ENCODE data around the gene KRT1.

KRT1 gene

DNA sequence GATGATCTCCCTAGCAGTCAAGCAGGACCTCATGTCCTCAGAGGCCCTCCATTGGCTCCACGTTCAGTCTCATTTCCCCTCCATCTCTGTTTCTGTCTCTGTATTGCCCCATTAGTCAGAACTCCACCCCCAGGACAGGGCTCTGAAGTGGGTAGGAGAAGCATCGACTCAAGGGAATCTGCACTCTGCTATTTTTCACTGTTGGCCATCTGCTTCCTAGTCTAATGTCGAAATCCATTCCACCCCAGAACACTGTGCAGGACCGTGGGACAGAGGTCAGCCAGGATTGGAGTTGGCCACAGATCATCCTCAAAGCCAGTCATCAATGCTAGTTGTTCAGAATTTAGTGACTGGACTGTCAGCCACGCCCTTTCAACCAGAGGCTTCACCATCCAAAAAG is 13.1 kb upstream of the KRT1 start:
- TF ChIP-seq, protein P1, sequence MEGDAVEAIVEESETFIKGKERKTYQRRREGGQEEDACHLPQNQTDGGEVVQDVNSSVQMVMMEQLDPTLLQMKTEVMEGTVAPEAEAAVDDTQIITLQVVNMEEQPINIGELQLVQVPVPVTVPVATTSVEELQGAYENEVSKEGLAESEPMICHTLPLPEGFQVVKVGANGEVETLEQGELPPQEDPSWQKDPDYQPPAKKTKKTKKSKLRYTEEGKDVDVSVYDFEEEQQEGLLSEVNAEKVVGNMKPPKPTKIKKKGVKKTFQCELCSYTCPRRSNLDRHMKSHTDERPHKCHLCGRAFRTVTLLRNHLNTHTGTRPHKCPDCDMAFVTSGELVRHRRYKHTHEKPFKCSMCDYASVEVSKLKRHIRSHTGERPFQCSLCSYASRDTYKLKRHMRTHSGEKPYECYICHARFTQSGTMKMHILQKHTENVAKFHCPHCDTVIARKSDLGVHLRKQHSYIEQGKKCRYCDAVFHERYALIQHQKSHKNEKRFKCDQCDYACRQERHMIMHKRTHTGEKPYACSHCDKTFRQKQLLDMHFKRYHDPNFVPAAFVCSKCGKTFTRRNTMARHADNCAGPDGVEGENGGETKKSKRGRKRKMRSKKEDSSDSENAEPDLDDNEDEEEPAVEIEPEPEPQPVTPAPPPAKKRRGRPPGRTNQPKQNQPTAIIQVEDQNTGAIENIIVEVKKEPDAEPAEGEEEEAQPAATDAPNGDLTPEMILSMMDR (IDR thresholded peaks at IDR 0.05; ENCODE audit: control insufficient read depth, extremely low read depth, insufficient read depth), result no peak
- no peak overlapping the region for H3K4me3 ChIP-seq (ENCODE audit: low read depth, low read length)
- DNase-seq (ENCODE audit: low read depth), result no peak

DNA sequence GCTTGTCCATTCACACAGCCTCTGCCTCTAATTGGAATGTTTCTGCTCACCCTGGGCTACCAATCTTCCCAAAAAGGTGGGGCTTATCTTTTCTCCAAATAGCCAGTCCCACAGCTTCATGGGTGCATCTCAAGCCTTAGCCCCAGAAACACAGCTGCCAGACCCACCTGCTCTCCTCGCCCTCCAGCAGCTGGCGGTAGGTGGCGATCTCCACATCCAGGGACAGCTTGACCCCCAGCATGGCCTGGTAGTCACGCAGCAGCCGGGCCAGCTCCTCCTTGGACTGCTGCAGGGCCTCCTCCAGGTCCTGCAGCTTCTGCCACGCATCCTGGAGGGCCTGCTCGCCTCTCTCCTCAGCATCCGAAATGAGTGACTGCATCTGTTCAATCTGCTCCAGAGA is 12.0 kb upstream of the KRT1 start:
- TF ChIP-seq, protein P1 (IDR thresholded peaks at IDR 0.05; ENCODE audit: control insufficient read depth, extremely low read depth, insufficient read depth), result peak; percentile 31; the same call in 1 of the 2 replicates
- H3K4me3 ChIP-seq (ENCODE audit: low read depth, low read length), result no peak overlapping the region
- no peak for DNase-seq (ENCODE audit: low read depth)

DNA sequence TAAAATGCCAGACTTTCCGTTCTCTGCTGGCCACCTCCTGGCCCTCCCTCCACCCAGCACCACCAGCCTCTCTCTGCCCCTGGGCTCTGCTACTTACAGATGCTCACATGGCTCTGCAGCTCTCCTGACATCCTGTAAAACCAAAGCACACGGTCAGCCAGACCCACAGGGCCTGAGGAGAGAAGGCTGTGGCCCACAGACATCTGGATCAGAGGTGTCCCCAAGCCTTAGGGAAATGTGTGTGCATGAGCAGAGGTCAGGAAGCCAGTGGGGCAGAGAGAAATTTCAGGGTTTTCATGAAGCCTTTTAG is 11.6 kb upstream of the KRT1 start:
- TF ChIP-seq, protein P1 (IDR thresholded peaks at IDR 0.05; ENCODE audit: control insufficient read depth, extremely low read depth, insufficient read depth), result no peak
- no peak overlapping the region for H3K4me3 ChIP-seq (ENCODE audit: low read depth, low read length)
- no peak for DNase-seq (ENCODE audit: low read depth)

DNA sequence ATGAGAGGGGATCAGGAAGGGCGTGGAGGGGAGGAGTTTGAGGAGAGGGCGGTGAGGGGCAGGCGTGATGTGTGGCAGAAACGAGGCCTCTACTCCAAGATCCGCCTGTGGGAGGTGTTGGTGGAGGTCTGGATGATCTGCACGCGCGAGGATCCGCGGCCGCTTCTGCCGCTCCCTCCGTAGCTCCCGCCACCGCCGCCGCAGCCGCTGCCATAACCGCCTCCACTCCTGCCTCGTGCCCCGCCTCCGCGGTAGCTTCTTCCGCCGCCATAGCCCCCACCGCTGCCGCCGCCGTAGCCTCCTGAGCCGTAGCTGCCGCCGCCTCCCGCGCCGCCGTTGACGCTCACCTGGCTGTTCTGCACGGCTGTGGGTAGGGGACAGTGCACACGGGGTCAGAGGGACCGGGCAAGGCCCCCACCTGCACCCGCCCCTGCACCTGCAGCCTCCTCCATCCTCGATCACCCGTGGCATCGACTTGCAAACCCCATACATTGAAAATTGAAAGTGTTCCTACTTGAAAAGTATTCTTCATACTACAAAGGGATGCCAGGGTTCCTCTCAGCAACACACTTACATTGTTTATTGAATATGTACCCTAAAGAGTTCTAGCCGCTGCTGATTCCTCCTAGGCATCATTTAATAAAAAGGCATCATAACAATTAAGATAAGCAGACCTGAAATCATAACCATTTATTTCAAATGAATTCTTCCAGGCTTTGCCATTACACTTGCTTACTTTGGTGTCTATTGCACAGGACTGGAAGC is 11.1 kb upstream of the KRT1 start:
- TF ChIP-seq, protein P1 (IDR thresholded peaks at IDR 0.05; ENCODE audit: control insufficient read depth, extremely low read depth, insufficient read depth), result no peak
- no peak overlapping the region for H3K4me3 ChIP-seq (ENCODE audit: low read depth, low read length)
- DNase-seq (ENCODE audit: low read depth), result no peak

DNA sequence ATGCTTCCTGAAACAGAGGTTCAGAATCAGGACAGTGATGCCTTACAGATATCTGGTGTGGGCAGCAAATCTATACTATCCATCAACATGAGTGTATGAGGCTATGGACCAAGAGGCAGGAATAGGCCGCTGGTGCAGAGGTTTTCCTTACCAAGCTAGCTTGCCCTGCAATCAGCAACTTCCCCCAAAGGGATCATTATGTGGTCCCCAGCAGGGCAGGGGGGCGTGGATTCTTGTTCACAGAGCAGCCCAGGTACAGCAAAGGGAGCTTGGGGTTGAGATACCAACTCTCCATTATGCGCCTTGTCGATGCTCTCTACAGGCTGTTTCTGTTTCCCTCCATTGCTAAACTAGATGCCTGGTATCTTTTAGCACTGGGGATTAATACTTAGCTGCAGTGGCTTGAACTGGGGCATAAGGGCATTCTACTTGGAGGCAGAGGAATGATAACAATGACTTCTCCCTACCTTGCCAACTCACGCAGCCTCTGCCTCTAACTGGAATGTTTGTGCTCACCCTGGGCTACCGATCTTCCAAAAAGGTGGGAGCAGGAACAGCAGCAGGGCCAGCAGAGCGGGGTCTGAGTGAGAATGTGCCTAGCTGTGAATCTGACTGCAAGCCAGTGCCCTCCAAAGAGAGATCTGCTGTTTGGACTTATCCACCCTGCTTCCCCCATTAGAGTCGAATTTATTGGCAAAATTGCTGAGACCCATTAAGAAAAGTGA is 10.3 kb upstream of the KRT1 start:
- no peak for DNase-seq (ENCODE audit: low read depth)
- TF ChIP-seq, protein P1 (IDR thresholded peaks at IDR 0.05; ENCODE audit: control insufficient read depth, extremely low read depth, insufficient read depth), result no peak
- no peak overlapping the region for H3K4me3 ChIP-seq (ENCODE audit: low read depth, low read length)

DNA sequence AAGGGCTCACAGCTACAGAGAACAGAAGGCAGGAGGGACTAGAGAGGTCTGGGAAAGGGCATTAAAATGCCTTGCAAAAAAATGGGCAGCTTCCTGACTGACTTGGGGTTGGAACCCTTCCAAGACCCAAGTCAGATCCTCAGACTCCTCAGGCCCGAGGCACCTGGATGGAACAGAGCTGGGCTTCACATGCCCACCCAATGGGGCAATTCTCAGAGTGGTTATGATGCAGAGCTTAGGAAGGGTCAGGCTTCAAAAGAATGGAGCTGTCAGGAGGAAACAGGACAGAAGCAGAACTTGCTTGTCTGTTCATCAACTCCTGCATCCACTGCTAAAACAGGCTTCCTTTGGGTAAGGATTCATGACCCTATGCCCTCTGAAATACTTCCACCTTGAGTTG is 9.7 kb upstream of the KRT1 start:
- no peak overlapping the region for H3K4me3 ChIP-seq (ENCODE audit: low read depth, low read length)
- no peak for DNase-seq (ENCODE audit: low read depth)
- TF ChIP-seq, protein P1 (IDR thresholded peaks at IDR 0.05; ENCODE audit: control insufficient read depth, extremely low read depth, insufficient read depth), result no peak

All from LNCaP clone FGC (cell line).